GM19395 (cell line): Measurements from ENCODE around the gene WFDC1.

Source experiments
- ATAC-seq: cut with Tn5 transposase; IDR thresholded peaks from one replicate; pipeline ENCODE4 v1.9.1; 2021; ENCODE audit warnings: mild to moderate bottlenecking, moderate library complexity; ENCODE audit not compliant: unreplicated experiment

WFDC1 gene

DNA sequence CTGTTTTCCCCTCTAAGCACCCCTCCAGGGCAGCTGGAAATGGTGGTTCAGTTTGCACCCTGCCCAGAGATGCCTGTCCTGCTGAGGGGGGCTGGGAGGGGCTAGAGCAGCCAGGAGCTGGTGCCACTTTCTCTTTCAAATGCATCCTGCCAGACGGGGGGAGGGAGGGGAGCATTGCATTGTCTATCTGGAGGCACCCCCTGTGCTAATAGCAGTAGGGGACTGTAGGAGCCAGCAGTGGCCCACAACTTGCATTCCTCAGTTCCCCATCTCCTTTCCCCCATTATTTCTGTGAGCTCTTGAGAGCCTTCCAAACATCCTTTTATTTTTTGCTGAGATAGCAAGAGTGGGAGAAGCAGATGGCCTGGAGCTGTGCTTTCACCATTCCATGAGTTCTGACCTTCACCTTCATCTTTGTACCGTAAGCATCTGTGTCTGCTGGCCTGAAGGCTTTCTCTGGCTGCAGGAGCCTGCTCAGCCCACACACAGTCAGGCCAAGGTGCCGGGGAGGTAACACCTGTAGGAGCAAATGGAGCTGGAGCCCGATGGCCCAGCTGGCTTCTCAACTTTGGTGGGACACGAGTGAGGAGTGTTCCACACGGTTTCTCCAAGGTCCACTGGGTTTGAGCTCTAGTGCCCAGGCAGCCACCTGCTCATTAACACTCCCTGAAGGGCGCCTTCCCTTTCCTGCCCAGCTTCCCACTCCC is 5.2 kb downstream of the WFDC1 start:
- ATAC-seq = no peak

DNA sequence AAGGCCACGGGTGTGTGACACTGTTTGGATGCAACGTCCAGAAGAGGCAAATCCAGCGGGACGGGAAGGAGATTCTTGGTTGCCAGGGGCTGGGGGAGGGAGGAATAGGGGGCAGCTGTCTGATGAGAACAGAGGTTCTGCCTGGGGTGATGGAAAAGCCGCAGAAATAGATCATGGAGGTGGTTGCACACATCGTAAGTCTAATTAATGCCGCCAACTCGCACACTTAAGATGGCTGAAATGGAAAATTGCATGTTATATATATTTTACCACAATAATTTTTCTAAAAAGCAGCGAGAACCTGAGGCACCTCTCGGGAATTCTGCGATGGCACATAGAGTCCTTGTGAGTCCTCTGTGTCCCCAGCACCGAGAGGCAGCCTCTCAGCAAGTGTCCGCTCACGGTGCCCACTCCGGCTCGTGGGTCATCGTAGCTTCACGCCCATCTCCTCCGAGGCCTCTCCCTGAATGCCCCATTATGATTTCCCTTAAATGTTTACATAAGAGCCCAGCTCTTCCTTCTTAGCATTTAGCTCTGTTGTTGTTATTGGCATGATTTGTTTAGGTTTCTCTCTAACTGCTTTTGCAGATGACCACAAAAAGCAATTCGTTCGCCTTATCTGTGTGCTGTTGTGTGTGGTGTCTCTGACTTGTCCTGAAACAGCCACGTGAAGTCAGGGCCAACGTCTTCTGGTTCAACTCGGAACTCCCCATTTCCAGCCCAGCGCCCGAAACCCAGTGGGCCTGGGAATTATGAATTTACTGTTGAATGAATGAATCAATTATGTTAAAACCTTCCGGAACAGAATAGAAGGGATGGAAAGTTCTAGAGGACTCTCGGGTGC is 7.7 kb downstream of the WFDC1 start:
- no peak for ATAC-seq

DNA sequence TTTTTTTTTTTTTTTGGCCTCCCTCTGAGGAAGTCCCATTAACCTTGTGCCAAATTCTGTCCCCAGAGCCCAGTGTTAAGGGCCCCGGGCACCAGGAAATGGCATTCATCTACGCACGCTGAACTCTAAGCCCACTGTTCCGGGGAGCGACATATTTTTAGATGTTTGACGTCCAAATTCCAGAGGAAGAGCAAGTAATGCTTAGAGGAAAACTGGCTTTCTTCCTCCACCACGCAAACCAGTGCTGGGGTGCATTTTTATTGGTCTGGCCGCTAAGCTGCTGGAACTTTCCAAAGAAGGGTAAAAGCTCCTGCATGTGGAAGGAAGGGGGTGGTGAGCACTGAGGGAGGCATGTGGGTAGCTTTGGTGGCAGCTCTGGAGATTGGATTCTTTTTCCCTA is 8.3 kb downstream of the WFDC1 start:
- ATAC-seq = no peak

DNA sequence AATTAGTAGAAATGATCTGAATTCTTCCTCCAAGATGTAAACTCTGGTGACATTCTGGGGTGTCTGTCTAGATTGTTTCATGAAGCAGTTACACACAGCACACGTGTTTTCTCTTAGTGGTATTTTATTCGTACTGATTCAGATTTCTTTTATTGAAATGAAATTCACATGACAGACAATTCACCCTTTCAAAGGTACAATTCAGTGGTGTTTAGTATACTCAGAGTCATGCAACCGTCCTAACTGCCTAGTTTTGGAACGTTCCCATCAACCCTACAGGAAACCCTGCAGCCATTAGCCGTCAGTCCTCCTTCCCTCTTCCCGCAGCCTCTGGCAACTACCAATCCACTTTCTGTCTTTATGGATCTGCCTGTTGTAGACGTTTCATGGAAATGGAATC is 8.8 kb downstream of the WFDC1 start:
- no peak for ATAC-seq

DNA sequence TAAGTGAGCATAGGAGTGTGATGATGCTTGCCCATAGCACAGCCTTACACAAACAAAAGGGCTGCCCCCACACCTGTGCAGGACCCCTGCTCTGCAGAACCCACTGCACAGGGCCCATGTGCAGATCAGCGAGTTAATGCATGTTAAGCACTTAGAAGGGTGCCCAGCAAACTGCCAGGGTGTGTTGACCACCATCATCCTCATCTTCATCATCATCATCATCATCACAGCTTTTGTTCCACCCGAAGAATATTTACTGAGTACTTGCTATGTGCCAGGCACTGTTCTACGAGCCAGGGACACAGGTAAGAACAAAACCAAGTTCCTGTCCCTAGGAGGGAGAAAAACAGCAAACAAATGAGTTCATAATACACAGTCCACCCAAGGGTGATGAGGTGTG is 11.9 kb downstream of the WFDC1 start:
- no peak for ATAC-seq

DNA sequence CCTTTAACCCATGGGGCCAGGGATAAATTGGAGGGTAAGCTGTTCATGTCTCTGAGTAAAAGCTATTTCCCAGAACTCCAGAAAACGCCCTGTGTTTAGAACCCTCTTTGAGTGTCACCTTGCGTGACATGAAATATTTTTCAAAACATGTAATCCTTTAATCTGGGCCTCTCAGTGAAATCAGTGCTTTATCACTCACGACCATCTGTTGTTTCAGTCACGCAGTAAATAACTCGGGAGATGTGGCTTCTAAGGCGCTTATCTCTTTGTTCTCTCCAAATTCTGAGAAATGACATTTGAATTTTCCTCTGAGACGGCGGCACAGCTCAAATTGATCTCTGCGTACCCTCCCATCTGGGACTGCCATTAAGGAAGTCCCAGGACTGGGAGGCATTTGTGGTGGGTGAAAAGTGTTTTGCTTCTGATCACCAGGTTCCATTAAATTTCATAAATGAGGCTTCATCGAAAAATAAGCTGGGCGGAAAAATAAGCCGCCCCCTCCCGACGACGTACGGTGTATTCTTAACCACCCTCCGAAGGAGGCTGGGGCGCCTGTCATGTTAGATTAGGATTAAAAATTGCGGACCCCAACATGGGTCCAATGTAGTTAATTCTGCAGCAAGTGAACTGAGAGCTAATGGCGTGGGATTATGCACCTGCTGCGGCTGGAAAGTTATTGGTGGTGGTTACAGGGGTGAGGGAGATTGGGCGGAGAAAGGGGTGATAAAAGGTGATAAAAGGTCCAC is 12.7 kb downstream of the WFDC1 start:
- ATAC-seq = no peak

DNA sequence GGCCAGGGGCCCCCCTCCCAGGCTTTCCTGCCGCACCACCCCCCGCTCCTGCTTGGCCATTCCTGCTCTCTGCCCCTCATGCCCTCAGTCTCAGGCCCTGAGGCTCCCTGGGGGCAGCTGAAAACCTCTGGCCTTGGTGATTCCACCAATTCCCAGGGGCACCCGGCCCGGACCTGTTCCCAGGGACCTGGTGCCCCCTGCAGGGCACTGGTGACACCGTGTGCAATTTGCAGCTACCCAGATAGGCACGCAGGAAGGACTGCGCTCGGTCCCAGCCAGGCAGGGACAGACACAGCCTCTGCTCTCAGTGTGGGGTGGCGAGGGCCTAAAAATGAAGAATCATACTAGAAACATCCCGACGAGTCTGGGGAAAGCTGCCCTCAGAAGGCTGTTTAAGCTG is 13.4 kb downstream of the WFDC1 start:
- ATAC-seq = no peak

DNA sequence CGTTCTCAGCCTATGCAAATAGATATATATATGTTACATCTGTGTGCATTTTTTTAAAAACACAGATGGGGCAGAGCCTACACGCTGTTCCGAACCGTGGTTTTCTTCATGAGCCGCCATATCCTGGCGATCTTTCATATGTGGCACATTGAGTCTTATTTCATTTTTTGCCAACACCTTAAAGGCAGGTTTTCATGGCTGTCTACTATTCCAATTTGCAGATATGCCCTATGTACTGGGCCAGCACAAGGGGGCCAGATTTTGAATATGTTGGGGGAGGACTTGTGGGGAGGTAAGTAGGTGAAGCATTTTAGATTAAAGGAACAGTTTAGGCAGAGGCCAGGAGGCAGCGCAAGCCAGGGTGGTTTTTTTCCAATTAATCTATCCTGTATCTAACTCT is 16.0 kb downstream of the WFDC1 start:
- no peak for ATAC-seq

DNA sequence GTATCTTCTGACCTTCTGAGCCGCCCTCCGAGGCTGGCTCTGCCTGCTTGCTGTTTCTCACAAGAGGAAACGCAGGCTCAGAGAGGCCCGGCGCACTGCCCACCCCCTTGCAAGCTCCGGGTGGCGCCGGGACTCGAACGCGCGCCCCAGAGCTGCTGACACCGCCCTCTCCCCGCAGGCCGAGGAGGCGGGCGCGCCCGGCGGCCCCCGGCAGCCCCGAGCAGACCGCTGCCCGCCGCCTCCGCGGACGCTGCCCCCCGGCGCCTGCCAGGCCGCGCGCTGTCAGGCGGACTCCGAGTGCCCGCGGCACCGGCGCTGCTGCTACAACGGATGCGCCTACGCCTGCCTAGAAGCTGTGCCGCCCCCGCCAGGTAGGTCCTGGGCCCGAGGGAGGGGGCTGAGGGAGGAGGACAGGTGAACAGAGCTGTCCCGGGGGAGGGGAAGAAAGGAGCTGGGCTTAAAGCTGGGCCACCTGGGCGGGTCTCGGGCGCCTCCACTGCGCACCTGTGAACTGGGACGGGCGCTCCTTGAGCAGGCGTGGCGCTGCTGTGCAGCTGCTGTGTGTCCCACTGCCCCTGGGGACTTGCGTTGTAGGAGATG is 18.2 kb downstream of the WFDC1 start:
- no peak for ATAC-seq

DNA sequence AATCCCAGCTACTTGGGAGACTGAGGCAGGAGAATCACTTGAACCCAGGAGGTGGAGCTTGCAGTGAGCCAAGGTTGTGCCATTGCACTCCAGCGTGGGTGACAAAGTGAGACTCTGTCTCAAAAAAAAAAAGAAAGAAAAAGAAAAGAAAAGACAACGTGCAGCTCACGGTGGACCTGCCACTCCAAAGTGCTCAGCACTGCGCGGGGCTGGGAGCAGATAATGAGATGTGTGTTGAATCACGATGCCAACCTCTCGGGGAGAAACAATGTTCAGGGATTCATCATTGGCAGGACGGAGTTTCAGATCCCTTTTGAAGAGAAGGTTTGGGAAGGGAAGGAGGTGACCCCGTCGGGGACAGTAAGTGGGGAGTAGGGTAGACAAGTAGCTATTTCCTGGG is 19.2 kb downstream of the WFDC1 start:
- no peak for ATAC-seq

DNA sequence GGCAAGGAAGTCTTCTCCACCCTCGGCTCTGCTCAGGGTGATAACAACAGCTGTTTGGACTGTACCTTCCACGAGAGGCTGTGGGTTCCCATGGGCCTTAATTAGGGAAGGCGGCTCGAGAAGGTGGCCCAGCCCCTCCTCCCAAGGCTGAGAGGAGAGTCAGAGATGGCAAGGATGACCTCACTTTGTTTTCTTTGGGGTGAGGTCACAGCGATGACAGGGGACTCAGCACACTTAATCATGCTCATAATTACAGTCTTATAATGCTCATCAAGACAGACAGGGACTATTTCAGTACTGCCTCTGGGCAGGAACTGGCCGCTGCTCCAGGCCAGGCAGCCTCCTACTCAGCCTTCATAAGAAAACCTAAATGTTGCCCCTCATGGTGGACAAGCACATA is 19.7 kb downstream of the WFDC1 start:
- no peak for ATAC-seq

DNA sequence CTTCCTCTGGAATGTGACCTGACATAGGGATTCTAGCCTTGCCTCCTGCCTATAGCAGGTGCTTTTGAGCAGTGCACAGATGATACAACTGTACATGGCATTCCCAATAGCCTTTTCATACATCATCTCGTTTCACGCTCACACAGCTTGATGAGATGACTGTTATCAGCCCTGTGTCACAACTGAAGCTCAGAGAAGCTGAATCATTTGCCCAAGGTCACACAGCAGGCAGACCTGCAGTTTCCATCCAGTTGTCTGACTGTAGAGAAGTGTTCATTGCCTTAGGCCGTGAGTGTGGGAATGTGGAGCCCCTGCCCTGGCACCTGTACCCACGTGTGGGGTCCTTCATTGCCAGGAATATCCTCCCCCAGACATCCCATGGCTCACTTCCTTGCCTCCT is 20.1 kb downstream of the WFDC1 start:
- no peak for ATAC-seq

DNA sequence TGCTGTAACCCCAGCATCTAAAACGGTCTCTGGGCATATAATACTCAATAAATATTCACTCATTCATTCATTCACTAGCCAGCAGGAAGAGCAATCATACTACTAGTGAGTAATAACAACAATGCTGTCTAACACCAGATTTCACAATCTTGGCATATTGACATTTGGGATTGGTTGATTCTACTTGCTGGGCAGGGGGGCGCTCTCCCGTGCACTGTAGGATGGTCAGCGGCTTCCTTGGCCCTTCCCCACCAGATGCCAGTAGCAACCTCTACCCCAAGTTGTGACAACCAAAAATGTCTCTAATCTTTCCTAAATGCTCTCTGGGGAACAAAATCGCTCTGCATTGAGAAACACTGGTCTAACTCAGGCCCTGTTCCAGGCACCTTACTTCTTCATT is 20.7 kb downstream of the WFDC1 start:
- no peak for ATAC-seq

DNA sequence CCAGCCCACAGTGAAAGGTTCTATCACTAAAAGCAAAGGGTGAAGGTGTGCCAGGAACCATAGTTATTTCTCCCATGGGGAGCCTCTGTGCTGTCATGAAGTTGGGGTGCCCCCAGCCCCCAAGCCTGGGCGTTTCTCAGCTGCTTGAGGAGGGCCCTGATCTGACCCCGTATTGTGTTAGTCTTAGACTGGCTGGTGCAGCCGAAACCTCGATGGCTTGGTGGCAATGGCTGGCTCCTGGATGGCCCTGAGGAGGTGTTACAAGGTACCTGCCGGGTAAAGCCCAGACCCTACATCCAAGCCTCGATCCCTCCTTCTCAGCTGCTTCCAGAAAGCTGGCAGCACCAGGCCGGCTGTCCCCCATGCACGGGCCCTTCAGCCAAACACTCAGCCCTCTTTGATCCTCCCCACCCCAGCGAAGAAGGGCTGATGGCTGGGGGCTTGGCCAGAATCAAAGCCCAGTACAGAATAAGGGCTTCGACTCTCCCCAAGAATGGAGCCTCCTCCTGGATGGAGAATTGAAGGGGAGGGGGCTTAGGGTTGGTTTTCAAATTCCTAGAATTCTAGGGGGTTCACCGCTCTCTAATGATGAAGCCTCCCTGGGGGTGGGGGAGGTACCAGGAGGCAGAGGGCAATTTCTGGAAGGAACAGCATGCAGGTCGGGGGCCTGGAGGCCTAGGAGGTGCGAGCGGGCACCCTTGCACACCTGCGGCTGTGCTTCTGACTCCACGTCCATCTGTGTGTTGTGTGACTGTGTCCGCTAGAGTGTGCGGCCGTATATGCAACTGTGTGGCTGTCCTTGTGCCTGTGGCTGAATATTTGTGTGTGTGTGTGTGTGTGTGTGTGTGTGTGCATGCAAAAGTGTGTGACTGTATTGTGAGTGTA is 23.7 kb downstream of the WFDC1 start:
- no peak for ATAC-seq

DNA sequence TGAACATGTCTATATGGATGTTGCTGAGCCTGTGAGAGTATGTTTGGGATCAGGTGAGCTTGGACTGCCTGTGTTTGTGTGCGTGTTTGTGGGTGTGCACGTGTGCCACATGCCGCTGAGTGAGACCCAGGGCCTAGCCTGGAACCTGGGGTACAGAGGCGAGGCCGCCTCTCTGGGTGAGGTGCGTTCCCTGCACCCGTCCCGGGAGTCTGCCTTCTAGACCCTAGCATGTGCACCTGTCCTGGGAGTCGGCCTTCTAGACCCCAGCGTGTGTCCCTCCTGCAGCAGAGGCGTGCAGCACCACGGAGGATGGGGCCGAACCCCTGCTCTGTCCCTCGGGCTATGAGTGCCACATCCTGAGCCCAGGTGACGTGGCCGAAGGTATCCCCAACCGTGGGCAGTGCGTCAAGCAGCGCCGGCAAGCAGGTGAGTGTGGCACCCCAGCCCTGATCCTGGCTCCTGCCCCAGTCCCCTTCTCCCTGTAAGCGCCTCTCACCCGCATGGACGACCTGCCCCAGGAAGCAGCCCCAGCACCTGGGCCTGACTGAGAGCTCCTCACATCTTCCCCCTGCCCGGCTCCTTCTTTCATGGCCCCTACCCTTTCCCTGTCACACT is 24.6 kb downstream of the WFDC1 start:
- no peak for ATAC-seq

DNA sequence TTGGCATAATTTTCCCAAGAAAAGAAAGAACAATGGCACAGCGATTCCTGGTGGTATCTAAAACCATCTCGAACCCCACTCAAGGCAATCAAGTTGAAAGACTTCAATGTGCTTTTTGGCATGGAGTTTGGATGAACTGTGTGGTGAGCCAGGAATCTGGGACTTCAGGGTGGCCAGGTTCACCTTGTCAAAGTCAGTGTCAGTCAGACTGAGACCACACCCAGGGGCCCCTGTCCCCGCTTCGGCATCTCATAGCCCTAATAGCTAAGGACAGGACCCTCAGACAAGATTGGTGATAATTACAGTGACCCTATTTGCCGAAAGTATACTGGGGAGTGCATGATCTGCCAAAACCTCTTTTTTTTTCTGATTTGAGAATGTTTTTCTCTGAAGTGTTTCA is 25.8 kb downstream of the WFDC1 start:
- ATAC-seq = no peak

DNA sequence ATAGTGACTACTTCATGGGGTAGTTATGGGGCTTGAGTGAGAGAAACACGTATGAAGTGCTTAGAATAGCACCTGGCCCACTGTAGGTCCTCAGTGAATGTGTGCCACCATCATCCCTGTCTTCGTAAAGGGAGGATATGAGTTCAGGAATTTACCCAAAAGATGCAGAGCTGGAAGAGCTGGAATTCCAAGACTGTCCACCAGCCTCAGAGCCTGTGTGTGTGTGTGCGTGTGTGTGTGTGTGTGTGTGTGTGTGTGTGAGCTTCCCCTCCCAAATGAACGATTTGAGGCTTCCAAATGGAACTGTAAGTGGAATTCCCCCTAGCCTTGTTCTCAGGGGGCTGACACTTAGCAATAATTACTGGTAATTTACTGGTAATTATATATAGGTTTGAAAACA is 27.3 kb downstream of the WFDC1 start:
- no peak for ATAC-seq

DNA sequence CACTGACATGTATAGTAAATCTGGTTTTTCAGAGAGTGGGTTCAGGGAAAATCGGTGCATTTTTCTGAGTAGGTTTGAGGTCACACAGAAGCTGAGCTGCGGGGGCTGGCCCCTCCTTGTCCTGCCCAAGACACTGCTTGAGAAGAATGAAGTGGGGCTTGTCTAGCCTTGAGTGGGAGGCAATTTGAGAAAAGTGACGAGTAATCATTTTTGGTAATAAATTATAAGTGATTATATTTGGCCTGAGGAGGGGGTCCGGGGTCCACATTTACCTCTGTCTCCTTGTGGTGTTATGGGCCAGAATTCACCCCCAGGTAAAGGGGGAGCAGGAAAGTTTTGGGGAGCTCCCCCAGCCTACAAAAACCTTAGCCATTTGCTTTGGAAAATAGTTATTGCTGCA is 28.1 kb downstream of the WFDC1 start:
- no peak for ATAC-seq

DNA sequence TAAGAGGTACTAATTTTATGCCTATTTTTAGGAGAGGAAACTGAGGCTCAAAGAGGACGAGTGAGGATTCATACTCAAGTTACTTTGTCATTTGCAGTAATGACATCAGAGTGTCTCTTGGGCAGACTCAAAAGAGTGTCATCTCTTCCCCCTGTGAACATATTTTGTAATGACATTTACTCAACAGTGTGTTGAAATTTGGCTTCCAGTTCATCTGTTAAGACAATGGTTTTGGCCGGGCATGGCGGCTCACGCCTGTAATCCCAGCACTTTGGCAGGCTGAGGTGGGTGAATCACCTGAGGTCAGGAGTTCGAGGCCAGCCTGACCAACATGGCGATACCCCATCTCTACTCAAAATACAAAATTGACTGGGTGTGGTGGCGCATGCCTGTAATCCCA is 28.9 kb downstream of the WFDC1 start:
- ATAC-seq = no peak
